Measurements from ENCODE around the gene HDAC11. TPM values are rescaled to one million over a fixed set of nuclear protein-coding genes. Genes with fewer than 3 reads are reported as not detected.
A peak's percentile ranks its signal among the peaks of the same experiment; 100 is the strongest.

Gene HDAC11
- total RNA-seq, 4 donors from 2014 or later = 7.4 to 20.6 (median 11.7) TPM

DNA sequence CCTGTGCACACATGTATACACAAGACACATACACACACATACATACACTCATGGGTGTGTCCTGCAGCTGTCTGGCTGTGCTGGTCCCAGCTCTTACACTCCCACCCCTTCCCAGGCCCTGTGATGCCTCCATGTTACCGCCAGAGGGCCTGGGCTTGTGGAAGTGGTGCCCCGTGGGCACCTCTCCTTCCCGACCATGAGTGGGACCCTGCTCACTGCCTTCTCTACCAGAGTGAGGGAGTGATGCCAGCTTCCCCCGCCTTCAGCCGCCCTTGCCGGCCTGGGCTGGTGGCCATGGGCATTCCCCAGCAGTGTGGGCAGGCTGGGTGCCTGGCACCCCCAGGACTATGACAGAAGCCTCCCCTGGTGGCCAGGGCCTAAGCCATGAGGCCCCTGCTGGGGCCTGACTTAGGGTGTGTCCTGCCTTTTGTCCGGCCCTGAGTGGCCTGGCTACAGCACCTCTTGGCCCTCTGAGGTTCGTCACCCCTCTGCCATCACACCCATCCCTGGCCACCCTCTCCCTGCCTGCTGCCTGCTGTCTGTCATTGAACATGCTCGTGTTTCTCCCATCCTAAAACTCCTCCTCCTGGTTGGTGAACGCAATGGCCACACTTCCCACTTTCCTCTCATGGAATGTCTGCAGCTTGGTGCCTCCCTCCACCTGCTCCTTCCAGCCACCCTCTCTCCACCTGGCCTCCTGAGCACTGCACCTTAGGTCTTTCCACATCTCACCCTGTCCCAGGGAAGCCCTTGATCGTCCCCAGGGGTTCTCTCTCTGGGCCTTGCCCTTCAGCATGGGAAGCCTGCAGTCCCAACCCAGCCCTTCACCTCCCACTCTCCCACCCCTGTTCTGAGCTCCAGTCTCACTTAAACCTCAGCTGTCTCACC is 14.6 kb downstream of the HDAC11 start:
- H3K9me3 ChIP-seq = no peaks in the 10 kb centered on the region
- no peak for DNase-seq
- H3K27ac ChIP-seq = no peak overlapping the region
- H3K27me3 ChIP-seq = no peaks in the 10 kb centered on the region
- no peaks in the 10 kb centered on the region for H3K4me1 ChIP-seq
- H3K36me3 ChIP-seq = no peaks in the 10 kb centered on the region
- TF ChIP-seq, protein P1, sequence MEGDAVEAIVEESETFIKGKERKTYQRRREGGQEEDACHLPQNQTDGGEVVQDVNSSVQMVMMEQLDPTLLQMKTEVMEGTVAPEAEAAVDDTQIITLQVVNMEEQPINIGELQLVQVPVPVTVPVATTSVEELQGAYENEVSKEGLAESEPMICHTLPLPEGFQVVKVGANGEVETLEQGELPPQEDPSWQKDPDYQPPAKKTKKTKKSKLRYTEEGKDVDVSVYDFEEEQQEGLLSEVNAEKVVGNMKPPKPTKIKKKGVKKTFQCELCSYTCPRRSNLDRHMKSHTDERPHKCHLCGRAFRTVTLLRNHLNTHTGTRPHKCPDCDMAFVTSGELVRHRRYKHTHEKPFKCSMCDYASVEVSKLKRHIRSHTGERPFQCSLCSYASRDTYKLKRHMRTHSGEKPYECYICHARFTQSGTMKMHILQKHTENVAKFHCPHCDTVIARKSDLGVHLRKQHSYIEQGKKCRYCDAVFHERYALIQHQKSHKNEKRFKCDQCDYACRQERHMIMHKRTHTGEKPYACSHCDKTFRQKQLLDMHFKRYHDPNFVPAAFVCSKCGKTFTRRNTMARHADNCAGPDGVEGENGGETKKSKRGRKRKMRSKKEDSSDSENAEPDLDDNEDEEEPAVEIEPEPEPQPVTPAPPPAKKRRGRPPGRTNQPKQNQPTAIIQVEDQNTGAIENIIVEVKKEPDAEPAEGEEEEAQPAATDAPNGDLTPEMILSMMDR (IDR thresholded peaks at IDR 0.05) = peak; percentile 15 to 35 (median 29)
- no peak for TF ChIP-seq POLR2A (IDR thresholded peaks at IDR 0.05)
- intact Hi-C loops (cut with DNase I; ENCODE audit: low total_unique reads) = loop anchor here (5.0 kb wide), 1 partner anchor 153 kb away; no protein-coding TSS in a partner anchor
- no peak overlapping the region for H3K4me3 ChIP-seq

DNA sequence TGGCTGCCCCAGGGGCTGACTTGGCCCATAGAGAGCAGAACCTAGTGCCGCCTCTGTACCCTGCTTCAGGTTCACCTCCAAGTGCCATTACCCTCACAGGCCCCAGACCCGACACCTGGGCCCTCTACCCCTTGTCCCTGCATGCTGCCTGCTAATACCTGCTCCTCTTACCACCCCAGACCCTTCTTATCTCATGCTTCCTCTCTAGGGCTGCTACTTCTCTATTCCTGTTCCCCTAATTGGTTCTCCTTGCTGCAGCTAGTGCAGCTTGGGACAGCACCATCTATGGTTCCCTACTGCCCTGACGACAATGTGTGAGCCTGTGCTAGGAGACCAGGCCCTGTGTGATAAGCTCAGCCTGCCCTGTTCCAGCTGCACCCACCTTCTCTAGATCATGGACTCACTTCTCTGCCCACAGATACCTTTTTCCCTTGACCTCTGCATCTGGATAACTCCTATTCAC is 15.3 kb downstream of the HDAC11 start:
- intact Hi-C loops (cut with DNase I; ENCODE audit: low total_unique reads) = loop anchor here (5.0 kb wide), 1 partner anchor 152 kb away; no protein-coding TSS in a partner anchor
- H3K27me3 ChIP-seq = no peaks in the 10 kb centered on the region
- no peaks in the 10 kb centered on the region for H3K9me3 ChIP-seq
- no peak overlapping the region for H3K4me3 ChIP-seq
- no peak overlapping the region for H3K27ac ChIP-seq
- no peaks in the 10 kb centered on the region for H3K36me3 ChIP-seq
- no peaks in the 10 kb centered on the region for H3K4me1 ChIP-seq
- TF ChIP-seq, protein P1 (IDR thresholded peaks at IDR 0.05) = no peak
- DNase-seq = peak in 1 of 2 donors; percentile 5

DNA sequence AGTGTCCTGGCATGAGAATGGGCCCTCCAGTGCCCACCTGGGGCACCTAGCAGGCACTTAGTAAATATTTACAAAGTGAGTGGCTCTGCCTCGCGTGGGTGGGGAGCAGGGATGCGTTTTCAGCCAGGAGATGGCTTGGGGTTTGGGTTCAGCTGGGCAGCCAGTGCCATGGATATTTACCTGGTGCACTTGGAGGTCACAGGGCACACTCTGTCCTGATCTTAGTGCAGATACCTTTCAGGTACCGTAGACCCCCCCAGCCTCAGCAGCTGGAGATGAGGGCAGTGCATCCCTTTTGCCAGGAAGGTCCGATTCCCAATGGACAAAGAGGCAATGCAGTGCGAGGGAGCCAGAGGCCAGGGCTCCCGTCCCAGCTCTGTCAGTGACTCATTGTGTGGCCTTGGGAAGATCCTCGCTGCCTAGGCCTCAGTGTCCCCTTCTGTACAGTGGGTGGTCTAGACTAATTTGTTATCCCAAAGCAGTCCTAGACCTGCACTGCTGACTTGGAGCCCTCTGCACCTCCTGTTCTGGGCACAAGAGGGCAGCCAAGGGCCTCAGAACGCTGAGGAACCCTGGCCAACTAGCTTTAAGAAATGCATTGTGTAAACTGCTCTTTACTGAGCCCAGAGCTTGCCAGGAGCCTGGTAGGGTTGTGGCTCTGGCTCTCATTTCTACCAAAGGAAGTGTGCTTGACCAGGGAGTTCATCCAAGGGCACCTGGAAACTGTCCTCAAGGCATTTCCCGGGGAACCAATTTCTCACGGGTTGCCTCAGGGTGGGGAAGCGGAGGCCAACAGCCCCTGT is 16.0 kb downstream of the HDAC11 start:
- Histone ChIP-seq H3K9me3 (no peaks in the 10 kb centered on the region), H3K27ac (no peak overlapping the region), H3K4me3 (no peak overlapping the region), H3K4me1 (no peaks in the 10 kb centered on the region), H3K36me3 (no peaks in the 10 kb centered on the region), H3K27me3 (no peaks in the 10 kb centered on the region)
- intact Hi-C loops (cut with DNase I; ENCODE audit: low total_unique reads) = loop anchor here (5.0 kb wide), 1 partner anchor 151 kb away; no protein-coding TSS in a partner anchor
- DNase-seq = peak; percentile 74 to 80
- TF ChIP-seq POLR2A (IDR thresholded peaks at IDR 0.05) = no peak
- TF ChIP-seq, protein P1 (IDR thresholded peaks at IDR 0.05) = peak; percentile 82 to 93 (median 92)

DNA sequence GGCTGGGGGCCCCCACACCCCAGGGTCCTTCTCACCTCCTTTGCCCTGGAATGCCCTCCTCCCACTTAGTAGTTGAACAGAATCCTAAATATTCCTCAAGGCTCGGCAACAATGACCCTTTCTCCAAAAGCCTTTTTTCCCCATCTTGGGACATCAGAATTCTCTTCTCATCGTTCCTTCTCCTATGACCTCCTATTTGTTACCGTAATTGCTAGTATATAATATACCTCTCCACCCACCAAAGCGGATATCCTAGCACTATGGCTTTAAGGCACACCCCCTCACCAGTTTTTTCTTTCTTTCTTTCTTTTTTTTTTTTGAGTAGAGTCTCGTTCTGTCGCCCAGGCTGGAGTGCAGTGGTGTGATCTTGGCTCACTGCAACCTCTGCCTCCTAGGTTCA is 16.8 kb downstream of the HDAC11 start:
- H3K36me3 ChIP-seq = no peaks in the 10 kb centered on the region
- DNase-seq = no peak
- no peaks in the 10 kb centered on the region for H3K4me1 ChIP-seq
- no peaks in the 10 kb centered on the region for H3K9me3 ChIP-seq
- H3K27ac ChIP-seq = no peak overlapping the region
- H3K27me3 ChIP-seq = no peaks in the 10 kb centered on the region
- intact Hi-C loops (cut with DNase I; ENCODE audit: low total_unique reads) = loop anchor here (5.0 kb wide), 1 partner anchor 150 kb away; no protein-coding TSS in a partner anchor
- H3K4me3 ChIP-seq = no peak overlapping the region
- TF ChIP-seq, protein P1 (IDR thresholded peaks at IDR 0.05) = no peak
- TF ChIP-seq POLR2A (IDR thresholded peaks at IDR 0.05) = no peak

Data from uterus (tissue), 4 donors.